ENCODE results near the gene FRYL.

Gene FRYL

GRCh38 chr4:48620831-48621230, 159.2 kb downstream of the FRYL start:
- DNase-seq (ENCODE audit: low spot score) = no peak

GRCh38 chr4:48620093-48620492, 160.0 kb downstream of the FRYL start:
- DNase-seq (ENCODE audit: low spot score) = no peak

GRCh38 chr4:48604527-48604926, 175.6 kb downstream of the FRYL start:
- DNase-seq (ENCODE audit: low spot score) = no peak

- no peak for DNase-seq (ENCODE audit: low spot score)
Observed at GRCh38 chr4:48604041-48604440, 176.0 kb downstream of the FRYL start.

- no peak for DNase-seq (ENCODE audit: low spot score)
Observed at GRCh38 chr4:48603366-48604003, 176.6 kb downstream of the FRYL start.

- DNase-seq (ENCODE audit: low spot score) = no peak
Observed at GRCh38 chr4:48602763-48603162, 177.3 kb downstream of the FRYL start.

- DNase-seq (ENCODE audit: low spot score) = no peak
Observed at GRCh38 chr4:48602222-48602621, 177.9 kb downstream of the FRYL start.

- no peak for DNase-seq (ENCODE audit: low spot score)
Observed at GRCh38 chr4:48596336-48596735, 183.7 kb downstream of the FRYL start.

GRCh38 chr4:48594180-48594579, 185.9 kb downstream of the FRYL start:
- no peak for DNase-seq (ENCODE audit: low spot score)

- DNase-seq (ENCODE audit: low spot score) = no peak
Observed at GRCh38 chr4:48591372-48591771, 188.7 kb downstream of the FRYL start.

- no peak for DNase-seq (ENCODE audit: low spot score)
Observed at GRCh38 chr4:48590884-48591283, 189.2 kb downstream of the FRYL start.

- DNase-seq (ENCODE audit: low spot score) = no peak
Observed at GRCh38 chr4:48589098-48589445, 191.0 kb downstream of the FRYL start.

GRCh38 chr4:48588230-48589097, 191.6 kb downstream of the FRYL start:
- no peak for DNase-seq (ENCODE audit: low spot score)

- peak; percentile 65 for DNase-seq (ENCODE audit: low spot score)
Observed at GRCh38 chr4:48585401-48585800, 194.7 kb downstream of the FRYL start.

- peak; percentile 80 for DNase-seq (ENCODE audit: low spot score)
Observed at GRCh38 chr4:48578132-48578968, 201.7 kb downstream of the FRYL start.

GRCh38 chr4:48575964-48576363, 204.1 kb downstream of the FRYL start:
- DNase-seq (ENCODE audit: low spot score) = no peak

- DNase-seq (ENCODE audit: low spot score) = no peak
Observed at GRCh38 chr4:48571471-48571870, 208.6 kb downstream of the FRYL start.

GRCh38 chr4:48570646-48571220, 209.3 kb downstream of the FRYL start:
- DNase-seq (ENCODE audit: low spot score) = no peak

- no peak for DNase-seq (ENCODE audit: low spot score)
Observed at GRCh38 chr4:48566034-48566384, 214.1 kb downstream of the FRYL start.

- DNase-seq (ENCODE audit: low spot score) = peak; percentile 8
Observed at GRCh38 chr4:48565362-48566033, 214.6 kb downstream of the FRYL start.

GRCh38 chr4:48564151-48564550, 215.9 kb downstream of the FRYL start:
- no peak for DNase-seq (ENCODE audit: low spot score)

- DNase-seq (ENCODE audit: low spot score) = no peak
Observed at GRCh38 chr4:48558819-48559218, 221.3 kb downstream of the FRYL start.
